GM23248 (cell line): ENCODE measurements around the gene TTLL5.

Source experiments
- EZH2 ChIP-seq: fragments of 200-600 bp; sonication (generic); IDR thresholded peaks from 2 replicates; pipeline ENCODE4 v1.6.1; 2018; ENCODE audit warnings: antibody characterized with exemption, mild to moderate bottlenecking; ENCODE audit not compliant: insufficient read depth, poor library complexity, severe bottlenecking
- EZH2phosphoT487 ChIP-seq: fragments of 200-600 bp; sonication (generic); IDR thresholded peaks from 2 replicates; pipeline ENCODE4 v1.6.1; 2018; ENCODE audit warnings: antibody characterized with exemption, moderate library complexity, mild to moderate bottlenecking, low read depth; ENCODE audit not compliant: insufficient read depth

DNA sequence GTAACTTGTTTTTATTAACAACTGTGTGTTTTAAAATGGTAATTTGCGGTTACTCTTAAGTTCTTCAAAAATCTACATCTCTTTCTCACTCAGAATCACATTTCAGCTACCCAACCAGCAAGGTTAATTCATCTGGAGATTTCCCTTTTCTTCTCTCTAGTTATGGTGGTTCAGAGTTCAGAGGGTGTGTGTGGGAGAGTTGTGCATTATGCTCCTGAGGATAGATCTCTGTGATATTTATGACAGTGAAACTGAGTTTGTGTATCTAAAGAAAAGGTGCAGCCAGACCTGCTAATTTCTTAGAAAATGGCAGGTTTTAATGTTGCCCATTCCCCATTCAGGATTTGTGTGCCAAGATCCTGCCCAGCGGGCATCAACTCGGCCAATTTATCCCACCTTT is 73.8 kb downstream of the TTLL5 start:
- TF ChIP-seq EZH2 (no peak), EZH2phosphoT487 (no peak)
